H9 (cell line): ENCODE results near the gene CHI3L2. TPM values are rescaled to one million over a fixed set of nuclear protein-coding genes. Genes with fewer than 3 reads are reported as not detected.

Experiments used
- DNase-seq: peaks from one replicate; pipeline ENCODE4 v3.0.0-alpha.2; 2017
- H2AFZ ChIP-seq: one replicate; pipeline ENCODE4 v1.6.1; 2013; ENCODE audit warnings: mild to moderate bottlenecking, low read length, control low read depth, moderate library complexity
- H2AK5ac ChIP-seq: 2 replicates; pipeline ENCODE4 v1.6.1; 2013; ENCODE audit warnings: low read length, control low read depth, mixed read lengths; ENCODE audit not compliant: insufficient read length
- H2BK120ac ChIP-seq: one replicate; pipeline ENCODE4 v1.6.1; 2013; ENCODE audit warnings: low read depth, mild to moderate bottlenecking, low read length, control low read depth, inconsistent platforms; ENCODE audit not compliant: poor library complexity, severe bottlenecking
- H2BK12ac ChIP-seq: 2 replicates; pipeline ENCODE4 v1.6.1; 2013; ENCODE audit warnings: low read length, control low read depth, mixed read lengths, low read depth; ENCODE audit not compliant: insufficient read length
- H2BK15ac ChIP-seq: 2 replicates; pipeline ENCODE4 v1.6.1; 2013; ENCODE audit warnings: low read depth, low read length, control low read depth
- H2BK20ac ChIP-seq: one replicate; pipeline ENCODE4 v1.6.1; 2013; ENCODE audit warnings: low read depth, mild to moderate bottlenecking, low read length, control low read depth, inconsistent platforms; ENCODE audit not compliant: poor library complexity, severe bottlenecking
- H2BK5ac ChIP-seq: 2 replicates; pipeline ENCODE4 v1.6.1; 2013; ENCODE audit warnings: low read length, control low read depth, mixed read lengths; ENCODE audit not compliant: insufficient read length
- H3K14ac ChIP-seq: 2 replicates; pipeline ENCODE4 v1.6.1; 2013; ENCODE audit warnings: low read length, control low read depth; ENCODE audit not compliant: insufficient read depth
- H3K18ac ChIP-seq: 2 replicates; pipeline ENCODE4 v1.6.1; 2013; ENCODE audit warnings: low read depth, mild to moderate bottlenecking, mixed read lengths, low read length, control low read depth; ENCODE audit not compliant: insufficient read length
- H3K23ac ChIP-seq: 2 replicates; pipeline ENCODE4 v1.6.1; 2013; ENCODE audit warnings: low read length, control low read depth, mixed read lengths, low read depth; ENCODE audit not compliant: insufficient read length
- H3K23me2 ChIP-seq: 2 replicates; pipeline ENCODE4 v1.6.1; 2013; ENCODE audit warnings: low read depth, mild to moderate bottlenecking, mixed read lengths, low read length, control low read depth; ENCODE audit not compliant: insufficient read length, poor library complexity, severe bottlenecking
- H3K27ac ChIP-seq: 2 replicates; pipeline ENCODE4 v1.5.1; 2013; ENCODE audit warnings: low read length, control low read depth, mixed read lengths, low read depth; ENCODE audit not compliant: insufficient read length
- H3K27me3 ChIP-seq: 2 replicates; pipeline ENCODE4 v1.6.1; 2013; ENCODE audit warnings: low read length, control low read depth, inconsistent platforms; ENCODE audit not compliant: insufficient read depth
- H3K4ac ChIP-seq: 2 replicates; pipeline ENCODE4 v1.6.1; 2013; ENCODE audit warnings: low read depth, mild to moderate bottlenecking, control low read depth, inconsistent platforms, low read length, moderate library complexity
- H3K4me1 ChIP-seq: 2 replicates; pipeline ENCODE4 v1.6.1; 2013; ENCODE audit warnings: low read length, control low read depth, inconsistent platforms; ENCODE audit not compliant: insufficient read depth
- H3K4me2 ChIP-seq: 2 replicates; pipeline ENCODE4 v1.6.1; 2013; ENCODE audit warnings: low read length, control low read depth, mixed read lengths; ENCODE audit not compliant: insufficient read length, insufficient read depth
- H3K56ac ChIP-seq: 2 replicates; pipeline ENCODE4 v1.6.1; 2013; ENCODE audit warnings: low read depth, mild to moderate bottlenecking, mixed read lengths, low read length, control low read depth; ENCODE audit not compliant: insufficient read length
- H3K79me1 ChIP-seq: 2 replicates; pipeline ENCODE4 v1.6.1; 2013; ENCODE audit warnings: low read depth, mild to moderate bottlenecking, moderate library complexity, low read length, control low read depth, inconsistent platforms; ENCODE audit not compliant: insufficient read depth, poor library complexity, severe bottlenecking
- H3K79me2 ChIP-seq: 2 replicates; pipeline ENCODE4 v1.6.1; 2013; ENCODE audit warnings: low read length, control low read depth, inconsistent platforms; ENCODE audit not compliant: insufficient read depth
- H3K9ac ChIP-seq: 2 replicates; pipeline ENCODE4 v1.6.1; 2013; ENCODE audit warnings: low read length, control low read depth, mixed read lengths; ENCODE audit not compliant: insufficient read length; ENCODE audit errors: extremely low read depth
- H3K9me3 ChIP-seq: one replicate; pipeline ENCODE4 v1.6.1; 2013; ENCODE audit warnings: low read depth, low read length, inconsistent platforms; ENCODE audit not compliant: control insufficient read depth
- H3T11ph ChIP-seq: one replicate; pipeline ENCODE4 v1.6.1; 2013; ENCODE audit warnings: mild to moderate bottlenecking, low read length, control low read depth, inconsistent platforms
- H4K20me1 ChIP-seq: one replicate; pipeline ENCODE4 v1.6.1; 2013; ENCODE audit not compliant: control insufficient read depth, insufficient read length, insufficient read depth
- H4K5ac ChIP-seq: 2 replicates; pipeline ENCODE4 v1.6.1; 2013; ENCODE audit warnings: low read depth, mild to moderate bottlenecking, mixed read lengths, low read length, control low read depth; ENCODE audit not compliant: insufficient read length
- H4K8ac ChIP-seq: replicated peaks from 2 replicates; pipeline ENCODE4 v1.6.1; 2013; ENCODE audit warnings: low read length, control low read depth, mixed read lengths, low read depth; ENCODE audit not compliant: insufficient read length
- H4K91ac ChIP-seq: 2 replicates; pipeline ENCODE4 v1.6.1; 2013; ENCODE audit warnings: low read depth, mild to moderate bottlenecking, moderate library complexity, mixed read lengths, low read length, control low read depth; ENCODE audit not compliant: insufficient read length
- H3K27ac Mint-ChIP-seq, 3 experiments: 2 replicates in 2 of 3; 3 replicates in 1 of 3; pipeline ENCODE4 v1.8.0; 2020 to 2021; ENCODE audit warnings: mixed read lengths in 3 of 3, mild to moderate bottlenecking in 1 of 3, moderate library complexity in 1 of 3
- H3K27me3 Mint-ChIP-seq: 2 replicates; pipeline ENCODE4 v1.8.0; 2021; ENCODE audit warnings: low read depth, mild to moderate bottlenecking, moderate library complexity, mixed read lengths
- H3K36me3 Mint-ChIP-seq, 3 experiments: 2 replicates in 2 of 3; 3 replicates in 1 of 3; pipeline ENCODE4 v1.8.0; 2020 to 2021; ENCODE audit warnings: low read depth in 3 of 3, mixed read lengths in 3 of 3; ENCODE audit not compliant: insufficient read depth in 1 of 3
- H3K4me1 Mint-ChIP-seq, 2 experiments: 2 replicates each; pipeline ENCODE4 v1.8.0; 2020; ENCODE audit warnings: mixed read lengths in 2 of 2
- H3K4me3 Mint-ChIP-seq, 2 experiments: 2 replicates in 1 of 2; 3 replicates in 1 of 2; pipeline ENCODE4 v1.8.0; 2020 to 2021; ENCODE audit warnings: mild to moderate bottlenecking in 2 of 2, mixed read lengths in 2 of 2, moderate library complexity in 1 of 2
- H3K9me3 Mint-ChIP-seq, 2 experiments: 2 replicates in 1 of 2; 3 replicates in 1 of 2; pipeline ENCODE4 v1.8.0; 2020; ENCODE audit warnings: mild to moderate bottlenecking in 2 of 2, mixed read lengths in 2 of 2, moderate library complexity in 1 of 2
- WGBS: extraction: QIAGEN DNeasy Blood & Tissue Kit; methylation state at CpG from one replicate; pipeline ENCODE4 v1.1.7; 2013; ENCODE audit warnings: missing lambda C conversion rate, low lambda C conversion rate, mixed read lengths; ENCODE audit not compliant: insufficient read length; ENCODE audit errors: extremely low coverage; 5-methylcytosine and 5-hydroxymethylcytosine counted together
- total RNA-seq: library from RNA; stranded (reverse); gene quantifications from 2 replicates; pipeline ENCODE4 v1.2.1, GENCODE V29; 2021
- TF ChIP-seq, protein P1 (sequence below): fragments of 200-600 bp; sonication (generic); conservative IDR thresholded peaks from 3 replicates; pipeline ENCODE4 v1.8.0; 2021; ENCODE audit warnings: antibody characterized with exemption, mild to moderate bottlenecking

The CHI3L2 gene
- total RNA-seq, 1 experiment from 2014 or later = not detected

DNA sequence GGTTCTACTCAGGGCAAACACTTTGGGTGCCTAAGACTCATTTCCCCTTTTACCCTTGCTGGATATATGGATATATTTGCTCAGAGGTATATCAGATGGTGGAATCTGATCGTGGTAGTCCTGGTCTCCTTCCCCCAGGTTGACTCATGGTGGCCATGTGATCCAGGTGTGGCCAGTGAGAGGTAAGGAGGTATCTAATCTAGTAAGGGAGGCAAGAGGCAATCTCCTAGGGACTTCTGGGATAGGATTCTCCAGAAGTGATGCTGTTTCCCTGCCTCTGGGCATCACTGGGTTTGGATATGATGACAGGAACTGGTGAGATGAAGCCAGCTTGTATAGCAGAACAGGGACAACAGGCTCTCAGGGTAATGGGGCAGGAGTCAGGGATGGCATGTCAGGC is 18.6 kb upstream of the CHI3L2 start:
- DNase-seq = no peak
- Mint-ChIP-seq H3K9me3 (no peaks in the 10 kb centered on the region; a peak in 1 of 5 replicates), H3K4me3 (no peak overlapping the region), H3K27ac (no peak overlapping the region), H3K27me3 (peaks cover 11% of the 10 kb centered on the region), H3K4me1 (peaks cover 18 to 20% of the 10 kb centered on the region in 2 experiments), H3K36me3 (peaks cover 0 to 4% (median 2%) of the 10 kb centered on the region in 3 experiments; a peak in 2 of 7 replicates)
- H2AK5ac ChIP-seq = no peak overlapping the region
- H2AFZ ChIP-seq = no peak overlapping the region
- H3K4ac ChIP-seq = no peak overlapping the region
- no peaks in the 10 kb centered on the region for H3K79me2 ChIP-seq
- no peak overlapping the region for H3K18ac ChIP-seq
- no peak overlapping the region for H2BK15ac ChIP-seq
- no peak overlapping the region for H2BK5ac ChIP-seq
- H4K20me1 ChIP-seq = no peaks in the 10 kb centered on the region
- H4K91ac ChIP-seq = no peak overlapping the region
- H3K27ac ChIP-seq = no peak overlapping the region
- H3K9ac ChIP-seq = no peak overlapping the region
- H3K79me1 ChIP-seq = no peaks in the 10 kb centered on the region
- TF ChIP-seq, protein P1, sequence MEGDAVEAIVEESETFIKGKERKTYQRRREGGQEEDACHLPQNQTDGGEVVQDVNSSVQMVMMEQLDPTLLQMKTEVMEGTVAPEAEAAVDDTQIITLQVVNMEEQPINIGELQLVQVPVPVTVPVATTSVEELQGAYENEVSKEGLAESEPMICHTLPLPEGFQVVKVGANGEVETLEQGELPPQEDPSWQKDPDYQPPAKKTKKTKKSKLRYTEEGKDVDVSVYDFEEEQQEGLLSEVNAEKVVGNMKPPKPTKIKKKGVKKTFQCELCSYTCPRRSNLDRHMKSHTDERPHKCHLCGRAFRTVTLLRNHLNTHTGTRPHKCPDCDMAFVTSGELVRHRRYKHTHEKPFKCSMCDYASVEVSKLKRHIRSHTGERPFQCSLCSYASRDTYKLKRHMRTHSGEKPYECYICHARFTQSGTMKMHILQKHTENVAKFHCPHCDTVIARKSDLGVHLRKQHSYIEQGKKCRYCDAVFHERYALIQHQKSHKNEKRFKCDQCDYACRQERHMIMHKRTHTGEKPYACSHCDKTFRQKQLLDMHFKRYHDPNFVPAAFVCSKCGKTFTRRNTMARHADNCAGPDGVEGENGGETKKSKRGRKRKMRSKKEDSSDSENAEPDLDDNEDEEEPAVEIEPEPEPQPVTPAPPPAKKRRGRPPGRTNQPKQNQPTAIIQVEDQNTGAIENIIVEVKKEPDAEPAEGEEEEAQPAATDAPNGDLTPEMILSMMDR = no peak
- no peak overlapping the region for H2BK120ac ChIP-seq
- H3K23me2 ChIP-seq = no peaks in the 10 kb centered on the region
- H3T11ph ChIP-seq = no peak overlapping the region
- no peaks in the 10 kb centered on the region for H3K9me3 ChIP-seq
- no peaks in the 10 kb centered on the region for H3K27me3 ChIP-seq
- no peak overlapping the region for H4K8ac ChIP-seq
- H4K5ac ChIP-seq = no peak overlapping the region
- WGBS = no CpG with 5 or more reads among the region's 1 CpG
- H3K4me2 ChIP-seq = no peak overlapping the region
- H3K56ac ChIP-seq = no peak overlapping the region
- no peak overlapping the region for H2BK20ac ChIP-seq
- H3K4me1 ChIP-seq = no peaks in the 10 kb centered on the region; the same call in 1 of the 2 replicates
- no peak overlapping the region for H2BK12ac ChIP-seq
- H3K23ac ChIP-seq = no peak overlapping the region
- H3K14ac ChIP-seq = no peak overlapping the region
